Measurements from ENCODE around the gene CP.
"Not testable (repeated sequence)": the region's sequence is repeated elsewhere in the genome, so short reads cannot be mapped to it uniquely, and the experiment has no call there.

Gene CP

GRCh38 chr3:149216193-149216869, 5.3 kb downstream of the CP start:
- H3K4me1 Mint-ChIP-seq (ENCODE audit: low read depth): no peaks in the 10 kb centered on the region
- intact Hi-C loops (cut with micrococcal nuclease): no loop called here
- no peaks in the 10 kb centered on the region for H3K27me3 Mint-ChIP-seq
- no peak overlapping the region for H3K27ac Mint-ChIP-seq
- H3K9me3 Mint-ChIP-seq: no peaks in the 10 kb centered on the region
- H3K36me3 Mint-ChIP-seq (ENCODE audit: low read depth): no peaks in the 10 kb centered on the region
- no peak overlapping the region for H3K4me3 Mint-ChIP-seq

GRCh38 chr3:149215515-149215914, 6.1 kb downstream of the CP start:
- H3K4me3 Mint-ChIP-seq: no peak overlapping the region

GRCh38 chr3:149214702-149215101, 6.9 kb downstream of the CP start:
- H3K27ac Mint-ChIP-seq: no peak overlapping the region
- peaks cover 2% of the 10 kb centered on the region for H3K27me3 Mint-ChIP-seq
- no peaks in the 10 kb centered on the region for H3K36me3 Mint-ChIP-seq (ENCODE audit: low read depth)
- H3K4me1 Mint-ChIP-seq (ENCODE audit: low read depth): no peaks in the 10 kb centered on the region
- no peak overlapping the region for H3K4me3 Mint-ChIP-seq
- H3K9me3 Mint-ChIP-seq: no peaks in the 10 kb centered on the region
- intact Hi-C loops (cut with micrococcal nuclease): no loop called here

More at GRCh38 chr3:149215515-149215914, 6.1 kb downstream of the CP start:
- H3K9me3 Mint-ChIP-seq: no peaks in the 10 kb centered on the region
- no peaks in the 10 kb centered on the region for H3K27me3 Mint-ChIP-seq
- H3K36me3 Mint-ChIP-seq (ENCODE audit: low read depth): no peaks in the 10 kb centered on the region
- no peaks in the 10 kb centered on the region for H3K4me1 Mint-ChIP-seq (ENCODE audit: low read depth)
- H3K27ac Mint-ChIP-seq: no peak overlapping the region
- intact Hi-C loops (cut with micrococcal nuclease): no loop called here

- intact Hi-C loops (cut with micrococcal nuclease): no loop called here
- H3K9me3 Mint-ChIP-seq: no peaks in the 10 kb centered on the region
- H3K4me3 Mint-ChIP-seq: no peak overlapping the region
- no peaks in the 10 kb centered on the region for H3K4me1 Mint-ChIP-seq (ENCODE audit: low read depth)
- H3K27ac Mint-ChIP-seq: no peak overlapping the region
- H3K36me3 Mint-ChIP-seq (ENCODE audit: low read depth): no peaks in the 10 kb centered on the region
- H3K27me3 Mint-ChIP-seq: peaks cover 2% of the 10 kb centered on the region
Observed at GRCh38 chr3:149212386-149212785, 9.2 kb downstream of the CP start.

GRCh38 chr3:149209431-149209830, 12.2 kb downstream of the CP start:
- no peaks in the 10 kb centered on the region for H3K9me3 Mint-ChIP-seq
- peaks cover 2% of the 10 kb centered on the region for H3K4me1 Mint-ChIP-seq (ENCODE audit: low read depth)
- H3K4me3 Mint-ChIP-seq: no peak overlapping the region
- no peaks in the 10 kb centered on the region for H3K36me3 Mint-ChIP-seq (ENCODE audit: low read depth)
- H3K27me3 Mint-ChIP-seq: peaks cover 4% of the 10 kb centered on the region
- intact Hi-C loops (cut with micrococcal nuclease): no loop called here
- no peak overlapping the region for H3K27ac Mint-ChIP-seq

- no peaks in the 10 kb centered on the region for H3K36me3 Mint-ChIP-seq (ENCODE audit: low read depth)
- peaks cover 12% of the 10 kb centered on the region for H3K4me1 Mint-ChIP-seq (ENCODE audit: low read depth)
- no peak overlapping the region for H3K4me3 Mint-ChIP-seq
- intact Hi-C loops (cut with micrococcal nuclease): no loop called here
- no peaks in the 10 kb centered on the region for H3K9me3 Mint-ChIP-seq
- peaks cover 7% of the 10 kb centered on the region for H3K27me3 Mint-ChIP-seq
- no peak overlapping the region for H3K27ac Mint-ChIP-seq
Observed at GRCh38 chr3:149207475-149207874, 14.2 kb downstream of the CP start.

- H3K4me3 Mint-ChIP-seq: no peak overlapping the region
- no peaks in the 10 kb centered on the region for H3K36me3 Mint-ChIP-seq (ENCODE audit: low read depth)
- H3K4me1 Mint-ChIP-seq (ENCODE audit: low read depth): peaks cover 12% of the 10 kb centered on the region
- no peaks in the 10 kb centered on the region for H3K9me3 Mint-ChIP-seq
- intact Hi-C loops (cut with micrococcal nuclease): no loop called here
- no peak overlapping the region for H3K27ac Mint-ChIP-seq
- H3K27me3 Mint-ChIP-seq: peaks cover 9% of the 10 kb centered on the region
Observed at GRCh38 chr3:149204390-149204991, 17.1 kb downstream of the CP start.

- Mint-ChIP-seq H3K27ac (no peak overlapping the region), H3K27me3 (peaks cover 10% of the 10 kb centered on the region), H3K4me3 (no peak overlapping the region), H3K36me3 (ENCODE audit: low read depth) (no peaks in the 10 kb centered on the region), H3K4me1 (ENCODE audit: low read depth) (peaks cover 12% of the 10 kb centered on the region), H3K9me3 (no peaks in the 10 kb centered on the region)
- intact Hi-C loops (cut with micrococcal nuclease): no loop called here
Observed at GRCh38 chr3:149203758-149204157, 17.9 kb downstream of the CP start.

GRCh38 chr3:149199474-149199873, 22.2 kb downstream of the CP start:
- H3K27ac Mint-ChIP-seq: no peak overlapping the region
- H3K4me1 Mint-ChIP-seq (ENCODE audit: low read depth): peaks cover 10% of the 10 kb centered on the region
- intact Hi-C loops (cut with micrococcal nuclease): no loop called here
- no peaks in the 10 kb centered on the region for H3K36me3 Mint-ChIP-seq (ENCODE audit: low read depth)
- peaks cover 9% of the 10 kb centered on the region for H3K27me3 Mint-ChIP-seq
- no peak overlapping the region for H3K4me3 Mint-ChIP-seq
- H3K9me3 Mint-ChIP-seq: no peaks in the 10 kb centered on the region

- no peaks in the 10 kb centered on the region for H3K9me3 Mint-ChIP-seq
- H3K4me3 Mint-ChIP-seq: no peak overlapping the region
- peaks cover 2% of the 10 kb centered on the region for H3K4me1 Mint-ChIP-seq (ENCODE audit: low read depth)
- peaks cover 6% of the 10 kb centered on the region for H3K27me3 Mint-ChIP-seq
- intact Hi-C loops (cut with micrococcal nuclease): no loop called here
- no peaks in the 10 kb centered on the region for H3K36me3 Mint-ChIP-seq (ENCODE audit: low read depth)
- H3K27ac Mint-ChIP-seq: no peak overlapping the region
Observed at GRCh38 chr3:149198611-149199010, 23.0 kb downstream of the CP start.

- Mint-ChIP-seq H3K27me3 (peaks cover 6% of the 10 kb centered on the region), H3K27ac (no peak overlapping the region), H3K4me3 (no peak overlapping the region), H3K4me1 (ENCODE audit: low read depth) (no peaks in the 10 kb centered on the region), H3K9me3 (no peaks in the 10 kb centered on the region), H3K36me3 (ENCODE audit: low read depth) (no peaks in the 10 kb centered on the region)
- intact Hi-C loops (cut with micrococcal nuclease): no loop called here
Observed at GRCh38 chr3:149197669-149198068, 24.0 kb downstream of the CP start.

- H3K27ac Mint-ChIP-seq; H3K36me3 Mint-ChIP-seq (ENCODE audit: low read depth); H3K9me3 Mint-ChIP-seq; H3K27me3 Mint-ChIP-seq; H3K4me3 Mint-ChIP-seq; intact Hi-C loops (cut with micrococcal nuclease); H3K4me1 Mint-ChIP-seq (ENCODE audit: low read depth): not testable (repeated sequence)
Observed at GRCh38 chr3:149196805-149197592, 24.6 kb downstream of the CP start.

- intact Hi-C loops (cut with micrococcal nuclease): no loop called here
- Mint-ChIP-seq H3K27me3 (peaks cover 8% of the 10 kb centered on the region), H3K27ac (no peak overlapping the region), H3K4me3 (no peak overlapping the region), H3K4me1 (ENCODE audit: low read depth) (no peaks in the 10 kb centered on the region), H3K36me3 (ENCODE audit: low read depth) (no peaks in the 10 kb centered on the region), H3K9me3 (no peaks in the 10 kb centered on the region)
Observed at GRCh38 chr3:149195221-149195620, 26.4 kb downstream of the CP start.

- H3K27me3 Mint-ChIP-seq: peaks cover 3% of the 10 kb centered on the region
- H3K27ac Mint-ChIP-seq: no peak overlapping the region
- H3K4me1 Mint-ChIP-seq (ENCODE audit: low read depth): no peaks in the 10 kb centered on the region
- intact Hi-C loops (cut with micrococcal nuclease): no loop called here
- H3K4me3 Mint-ChIP-seq: no peak overlapping the region
- no peaks in the 10 kb centered on the region for H3K9me3 Mint-ChIP-seq
- H3K36me3 Mint-ChIP-seq (ENCODE audit: low read depth): peaks cover 19% of the 10 kb centered on the region
Observed at GRCh38 chr3:149188494-149188893, 33.1 kb downstream of the CP start.

Measured in dendritic cell treated with granulocyte-macrophage colony-stimulating factor and Interleukin-4, amounts not matched to agents 40 ng/mL and 50 ng/mL, for 4 days (primary cell).